ENCODE data around the gene KCNG4. TPM values are rescaled to one million over a fixed set of nuclear protein-coding genes. Genes with fewer than 3 reads are reported as not detected.

KCNG4 gene
- total and polyA plus RNA-seq, 2 of the 8 experiments (the other 6 are each of a cell fraction or from before 2014, with no cell fraction given), result not detected

- TF ChIP-seq POU5F1 (IDR thresholded peaks at IDR 0.05; ENCODE audit: low read depth, low read length) (no peak), SP1 (IDR thresholded peaks at IDR 0.05; ENCODE audit: low read depth, low read length) (no peak), HDAC2 (IDR thresholded peaks at IDR 0.05; ENCODE audit: borderline replicate concordance in 1 of 2, low read depth in 2 of 2, low read length in 2 of 2) (no peak), SRF (IDR thresholded peaks at IDR 0.05; ENCODE audit: low read depth, low read length) (no peak), RAD21 (IDR thresholded peaks at IDR 0.05 in 1 of 2, conservative IDR thresholded peaks at IDR 0.05 in 1 of 2; ENCODE audit: low read depth in 2 of 2, low read length in 2 of 2) (no peak), HDAC6 (IDR thresholded peaks at IDR 0.05; ENCODE audit: low read depth, low read length) (no peak), TAF1 (IDR thresholded peaks at IDR 0.05; ENCODE audit: low read depth, low read length) (no peak), EP300 (IDR thresholded peaks at IDR 0.05; ENCODE audit: borderline replicate concordance in 1 of 2, low read depth in 2 of 2, low read length in 2 of 2) (no peak)
Observed at GRCh38 chr16:84225571-84225970, 14.2 kb downstream of the KCNG4 start (continued).

Data from H1 (cell line).